ENCODE measurements around the gene AXIN2.

The AXIN2 gene

DNA sequence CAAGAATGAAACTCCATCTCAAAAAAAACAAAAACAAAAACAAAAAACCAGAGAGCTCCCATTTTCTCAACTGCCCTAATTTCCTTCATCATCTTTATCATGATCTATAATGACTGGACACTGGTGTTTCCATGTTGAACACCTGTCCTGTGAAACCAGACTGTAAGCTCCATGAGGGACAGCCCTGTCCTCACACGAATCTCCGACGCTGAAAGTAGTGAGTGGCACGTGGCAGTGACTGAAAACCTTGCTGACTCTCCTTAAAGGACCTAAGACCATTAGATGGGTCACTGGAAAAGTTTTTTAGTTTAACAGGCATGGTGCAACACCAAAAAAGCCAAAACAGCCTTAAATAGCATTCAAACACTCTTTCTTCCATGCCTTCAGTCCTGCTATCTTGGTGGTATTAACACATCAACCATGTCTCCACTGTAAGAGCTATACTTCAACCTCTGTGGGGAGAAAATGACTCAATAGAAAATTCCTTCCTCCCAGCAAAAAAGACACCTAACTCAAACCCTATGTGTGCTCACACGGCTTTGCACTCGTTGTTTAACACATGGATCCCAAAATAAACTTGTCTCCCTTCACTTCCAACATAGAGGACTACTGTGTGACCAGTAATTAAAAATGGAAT lies 8.3 kb downstream of the AXIN2 start:
- DNase-seq: no peak

DNA sequence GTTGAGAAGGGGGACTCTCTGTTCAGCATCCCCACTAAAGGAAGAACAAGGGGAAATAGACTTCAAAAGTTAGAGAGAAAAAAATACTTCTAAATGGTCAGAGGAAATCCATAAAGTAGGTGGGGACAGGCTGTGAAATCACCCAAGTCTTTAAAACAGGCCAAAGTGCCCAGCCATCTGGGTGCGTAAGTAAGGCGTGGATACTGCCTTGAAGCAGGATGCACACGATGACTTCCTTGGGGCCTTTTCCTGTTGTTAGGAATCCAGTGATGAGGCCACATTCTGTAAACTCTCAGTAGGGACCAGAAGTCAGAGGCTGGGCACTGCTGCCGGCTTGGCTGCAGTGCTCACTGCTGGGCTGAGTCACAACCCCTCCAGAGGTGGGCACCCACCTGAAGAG lies 9.2 kb downstream of the AXIN2 start:
- DNase-seq: no peak

DNA sequence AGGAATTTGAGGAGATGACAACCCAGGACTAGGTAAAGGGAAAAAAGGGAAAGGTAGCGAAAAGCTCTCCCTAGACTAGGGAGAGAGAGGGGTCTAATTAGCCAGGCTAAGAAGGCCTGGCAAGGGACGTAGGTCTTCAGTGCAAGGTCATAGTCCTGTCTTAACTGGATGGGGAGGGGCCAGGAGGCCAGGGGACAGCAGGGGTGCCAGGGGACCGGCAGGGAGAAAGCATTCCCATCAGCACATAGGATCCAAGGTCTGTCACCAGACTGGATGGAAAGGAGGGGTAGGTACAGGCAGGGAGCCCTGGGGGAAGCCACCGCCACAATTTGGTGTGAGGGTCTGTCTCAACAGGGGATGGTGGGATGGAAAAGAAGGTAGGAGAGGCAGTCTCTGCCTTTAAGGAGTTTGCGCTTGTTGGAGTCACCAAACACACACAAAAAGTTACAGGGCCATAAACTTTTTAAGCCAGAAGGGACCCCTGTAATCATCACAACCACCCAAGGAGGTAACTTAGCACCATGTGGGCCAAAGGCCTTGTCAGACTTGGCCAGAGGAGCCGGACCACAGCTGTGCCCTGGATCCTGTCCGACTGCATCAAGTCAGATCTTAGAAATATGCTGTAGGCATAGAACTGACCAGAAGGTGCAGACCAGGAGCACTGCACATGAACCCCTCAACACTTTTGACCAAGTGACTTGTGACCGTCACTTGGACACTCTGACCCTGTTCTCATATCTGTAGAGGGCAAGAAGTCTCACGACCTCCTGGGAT lies 10.0 kb downstream of the AXIN2 start:
- DNase-seq: no peak

DNA sequence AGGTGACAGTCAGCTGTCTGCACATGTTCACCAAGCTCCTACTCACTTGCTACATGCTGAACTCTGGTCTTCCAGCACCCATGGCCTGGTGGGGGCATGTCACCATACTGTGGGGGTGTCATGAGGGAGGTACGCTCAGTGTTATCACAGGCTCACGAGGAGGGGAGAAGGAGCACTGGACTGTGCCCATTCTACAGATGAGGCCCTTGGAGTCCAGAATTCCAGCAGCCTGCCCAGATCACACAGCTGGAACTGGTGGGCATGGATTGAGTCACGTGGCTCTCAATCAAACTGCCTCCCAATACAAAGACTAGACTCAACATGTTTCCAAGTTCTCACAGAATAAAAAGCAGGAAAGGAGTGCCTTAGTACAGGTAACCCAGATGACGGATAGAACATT lies 10.7 kb downstream of the AXIN2 start:
- DNase-seq: no peak

DNA sequence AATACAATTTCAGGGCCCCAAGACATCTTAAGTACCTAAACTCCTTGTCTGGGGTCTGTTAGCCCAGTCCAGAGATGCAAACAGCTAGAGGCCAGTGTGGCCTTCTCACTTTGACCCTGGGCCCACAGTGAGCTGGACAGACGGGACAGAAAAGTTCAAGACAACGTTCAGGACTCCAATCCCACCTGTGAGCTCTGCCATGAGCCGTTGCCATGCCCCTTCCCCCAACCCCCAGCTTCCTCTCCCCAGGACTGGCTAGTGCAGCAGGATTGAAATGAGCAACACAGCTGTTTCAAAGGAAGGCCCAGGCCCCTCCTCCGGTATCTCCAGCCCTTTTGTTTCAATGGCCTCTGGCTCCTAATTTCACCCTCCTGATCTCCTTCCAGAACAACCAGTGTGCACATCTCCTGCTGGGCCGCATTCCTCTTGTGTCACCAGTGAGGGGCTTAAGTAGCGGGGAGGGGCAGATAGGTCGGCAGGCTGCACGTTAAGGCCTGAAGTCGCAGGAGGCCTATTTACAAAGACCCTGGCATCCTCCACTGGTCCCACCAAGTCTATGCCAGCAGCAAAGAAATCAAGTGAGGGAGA lies 11.3 kb downstream of the AXIN2 start:
- no peak for DNase-seq

DNA sequence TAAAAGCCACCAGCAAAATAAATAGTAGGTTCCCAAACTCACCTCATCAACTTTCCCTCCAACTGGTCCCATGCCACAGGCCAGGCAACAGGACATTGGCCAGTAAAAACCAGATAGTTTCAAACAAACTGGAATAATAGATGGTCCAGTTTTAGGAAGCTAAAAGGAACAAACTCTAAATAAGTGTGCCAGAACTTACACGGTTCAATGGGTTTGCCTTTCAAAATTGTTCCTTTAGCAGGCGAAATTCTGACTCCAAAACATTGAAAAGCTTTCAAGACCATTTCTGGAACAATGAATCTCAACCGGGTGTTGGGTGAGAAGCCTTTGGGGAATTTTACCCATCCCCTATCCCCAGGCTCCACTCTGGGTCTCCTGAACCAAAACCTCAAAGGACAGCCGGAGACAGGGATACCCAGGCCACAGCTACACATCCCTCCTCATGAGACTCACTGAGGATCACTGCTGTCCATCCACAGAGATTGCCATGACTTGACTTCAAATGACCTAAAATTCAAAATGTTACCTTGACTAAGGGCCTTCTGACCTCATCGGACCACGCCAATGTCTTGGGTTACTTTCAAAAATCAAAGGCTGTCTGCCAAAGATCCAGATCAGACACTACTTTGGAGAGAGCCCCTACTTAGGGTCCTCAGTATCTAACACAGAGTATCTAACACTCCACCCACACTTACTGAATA lies 13.0 kb downstream of the AXIN2 start:
- no peak for DNase-seq

DNA sequence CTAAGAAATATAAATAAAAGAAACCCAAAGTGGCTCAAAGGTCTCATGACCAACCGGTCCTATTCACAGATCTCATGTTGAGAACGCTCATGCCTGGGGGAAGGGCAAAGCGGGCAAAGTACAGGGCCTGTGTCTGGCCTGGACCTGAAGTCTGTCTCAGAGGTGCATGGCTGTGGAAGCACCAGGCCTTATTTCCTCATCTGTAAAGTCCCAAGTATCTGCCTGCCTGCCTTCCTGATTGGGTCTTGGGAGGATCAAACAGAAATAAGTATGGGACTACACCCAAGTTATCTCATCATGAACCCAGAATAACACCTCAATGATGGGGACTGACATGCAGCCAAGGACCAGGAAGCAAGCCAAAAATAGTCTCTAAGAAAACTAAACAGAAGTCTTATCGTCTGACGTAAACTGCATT lies 14.2 kb downstream of the AXIN2 start:
- no peak for DNase-seq

DNA sequence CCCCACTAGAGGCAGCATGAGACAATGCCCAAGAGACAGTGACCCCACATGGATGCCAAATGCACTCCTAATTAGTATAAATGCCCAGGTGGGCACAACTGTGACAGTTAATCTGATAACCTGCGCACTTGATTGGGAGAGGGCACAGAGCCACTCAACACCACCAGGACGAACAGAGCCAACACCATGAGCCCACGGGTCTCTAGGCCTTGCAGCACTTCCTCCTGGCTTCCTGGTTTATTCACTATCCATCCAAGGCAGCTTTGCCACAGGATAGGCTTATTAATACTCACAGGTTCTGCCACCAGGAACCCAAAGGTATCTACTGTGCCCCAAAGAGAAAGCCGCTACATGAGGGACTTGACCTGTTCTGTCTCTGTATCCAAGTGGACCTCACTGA lies 14.9 kb downstream of the AXIN2 start:
- no peak for DNase-seq

DNA sequence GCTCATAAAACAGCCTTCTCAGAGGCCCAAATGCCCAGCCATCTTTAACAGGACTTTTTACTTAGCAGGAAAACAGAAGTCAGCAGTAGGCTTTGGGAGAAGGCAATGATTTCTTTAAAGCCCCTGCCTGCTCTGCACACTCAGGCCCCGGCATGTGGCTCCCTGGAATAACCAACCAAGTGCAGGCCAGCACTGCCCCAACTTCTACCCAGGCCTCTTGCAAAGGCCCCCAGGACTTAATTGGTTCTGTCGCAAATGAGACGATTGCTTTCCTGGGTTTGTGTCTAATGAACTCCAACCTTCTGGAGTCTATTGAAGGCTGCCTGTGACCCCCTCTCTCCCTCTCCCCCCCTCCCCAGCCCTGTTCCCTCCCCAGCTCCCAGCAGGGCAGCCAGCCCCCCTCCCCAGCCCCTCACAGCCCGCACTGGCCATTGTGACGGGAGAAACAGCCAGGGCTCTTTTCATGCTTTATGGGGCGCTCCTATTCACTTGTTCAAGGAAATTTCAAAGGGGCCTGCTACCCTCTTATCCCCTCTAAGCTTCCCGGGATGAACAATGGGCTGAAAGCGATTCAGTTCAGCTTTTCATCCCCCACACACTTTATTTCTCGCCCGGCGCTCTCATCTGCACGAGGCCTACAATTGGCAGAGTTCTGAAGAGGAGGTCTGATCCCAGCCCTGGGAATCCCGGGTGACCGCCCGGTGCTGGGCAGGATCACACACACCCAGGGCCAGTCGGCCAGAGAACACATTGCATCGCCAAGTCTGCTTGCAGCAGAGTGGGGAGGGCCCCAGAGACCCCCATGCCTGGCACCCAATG lies 15.5 kb downstream of the AXIN2 start:
- DNase-seq: no peak

DNA sequence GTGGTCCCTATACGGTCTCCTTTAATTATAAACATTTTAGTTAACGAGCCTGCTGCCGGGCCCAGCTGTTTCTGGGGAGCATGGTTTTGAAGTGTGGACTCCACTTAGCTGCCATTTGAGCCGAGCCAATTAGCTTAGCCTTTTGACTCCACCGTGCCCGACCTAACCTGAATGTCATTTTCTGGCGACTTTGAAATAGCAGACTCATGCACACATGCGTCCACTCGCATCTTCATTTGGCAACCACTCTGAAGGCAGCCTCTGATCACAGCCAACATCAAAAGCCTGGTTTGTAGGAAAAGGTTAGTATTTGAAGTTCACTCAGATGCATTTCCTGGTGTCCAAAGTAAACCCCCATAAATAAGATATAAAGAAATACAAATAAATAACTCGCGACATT lies 16.8 kb downstream of the AXIN2 start:
- DNase-seq: no peak

DNA sequence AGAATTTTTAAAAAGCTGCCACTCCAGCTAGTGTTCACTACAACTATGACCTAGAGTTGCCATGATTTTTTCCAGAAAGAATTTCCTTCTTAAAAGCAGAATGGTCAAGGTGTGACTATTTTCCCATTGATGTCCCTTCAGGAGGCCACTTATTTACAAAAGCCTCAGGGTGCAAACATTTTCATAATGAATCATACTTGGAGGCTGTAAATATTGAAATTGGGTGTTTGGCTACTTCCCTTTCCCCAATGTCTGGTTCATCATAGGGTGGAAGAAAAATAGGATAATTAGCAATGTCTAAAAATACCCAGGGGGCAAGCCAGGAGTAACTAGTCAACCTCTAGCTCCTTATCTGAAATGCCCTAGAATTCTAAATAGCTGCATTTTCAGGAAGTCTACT lies 18.8 kb downstream of the AXIN2 start:
- DNase-seq: no peak

DNA sequence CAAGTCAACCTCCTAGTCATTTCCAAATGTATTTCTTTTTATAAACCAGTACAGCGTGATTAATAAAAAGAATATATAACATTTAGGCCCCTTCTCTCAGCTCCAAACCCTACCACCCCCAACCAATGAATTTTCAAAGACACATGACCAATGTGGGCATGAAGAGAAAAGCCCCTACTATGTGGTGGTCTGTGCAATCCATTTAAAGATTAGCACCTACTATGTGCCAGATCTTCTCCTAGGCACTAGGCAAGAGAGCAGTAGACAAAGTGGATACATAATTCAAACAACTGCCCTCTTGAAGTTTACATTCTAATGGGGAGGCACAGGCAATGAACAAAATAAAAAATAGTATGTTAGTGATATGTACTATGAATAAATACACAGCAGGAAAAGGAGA lies 19.4 kb downstream of the AXIN2 start:
- DNase-seq: no peak

DNA sequence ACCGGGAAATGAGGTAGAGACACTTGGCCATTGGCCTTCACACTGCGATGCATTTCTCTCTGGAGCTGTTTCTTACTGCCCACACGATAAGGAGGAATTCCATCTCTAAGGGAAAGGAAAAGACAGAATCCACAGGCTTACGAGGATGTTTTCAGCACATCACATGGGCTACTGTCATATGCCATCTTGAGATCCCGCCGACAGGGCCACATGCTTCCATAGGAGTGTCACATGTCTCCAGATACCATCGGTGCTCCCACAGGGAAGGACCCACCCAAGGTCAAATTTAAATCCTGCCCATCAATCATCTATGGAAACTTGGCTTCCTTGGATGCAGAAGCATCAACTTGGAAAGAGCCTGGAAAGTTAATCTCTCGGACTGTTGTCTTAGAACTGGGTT lies 20.0 kb downstream of the AXIN2 start:
- DNase-seq: no peak

DNA sequence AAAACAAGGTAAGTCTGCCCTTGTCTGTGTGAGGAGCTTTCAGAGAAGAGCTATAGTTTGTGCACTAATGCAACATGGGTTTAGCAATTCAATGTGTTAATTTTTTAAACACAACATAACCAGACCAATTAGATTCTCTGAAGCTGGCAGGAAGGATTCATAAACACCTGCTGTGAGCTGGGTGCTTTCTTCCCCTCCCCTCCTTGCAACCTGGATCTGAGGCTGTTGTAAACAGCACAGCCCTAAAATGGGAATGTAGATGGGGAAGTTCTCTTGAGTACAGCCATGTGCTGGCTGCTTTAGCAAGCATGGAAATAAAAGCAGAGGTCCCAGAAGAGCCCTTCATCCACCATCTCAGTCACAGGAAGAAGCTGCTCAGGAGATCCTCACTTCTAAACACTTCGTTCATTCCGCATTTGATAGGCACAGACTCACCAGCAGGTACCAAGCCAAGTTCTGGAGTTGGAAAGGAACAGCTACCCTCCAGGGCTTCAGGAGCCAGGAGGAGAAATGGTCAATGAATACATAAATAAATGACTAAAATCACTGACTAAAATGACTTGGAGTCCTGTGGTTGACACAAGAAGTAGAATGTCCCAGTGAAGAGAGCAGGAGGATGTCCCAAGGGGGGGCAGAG lies 21.7 kb downstream of the AXIN2 start:
- DNase-seq: no peak

DNA sequence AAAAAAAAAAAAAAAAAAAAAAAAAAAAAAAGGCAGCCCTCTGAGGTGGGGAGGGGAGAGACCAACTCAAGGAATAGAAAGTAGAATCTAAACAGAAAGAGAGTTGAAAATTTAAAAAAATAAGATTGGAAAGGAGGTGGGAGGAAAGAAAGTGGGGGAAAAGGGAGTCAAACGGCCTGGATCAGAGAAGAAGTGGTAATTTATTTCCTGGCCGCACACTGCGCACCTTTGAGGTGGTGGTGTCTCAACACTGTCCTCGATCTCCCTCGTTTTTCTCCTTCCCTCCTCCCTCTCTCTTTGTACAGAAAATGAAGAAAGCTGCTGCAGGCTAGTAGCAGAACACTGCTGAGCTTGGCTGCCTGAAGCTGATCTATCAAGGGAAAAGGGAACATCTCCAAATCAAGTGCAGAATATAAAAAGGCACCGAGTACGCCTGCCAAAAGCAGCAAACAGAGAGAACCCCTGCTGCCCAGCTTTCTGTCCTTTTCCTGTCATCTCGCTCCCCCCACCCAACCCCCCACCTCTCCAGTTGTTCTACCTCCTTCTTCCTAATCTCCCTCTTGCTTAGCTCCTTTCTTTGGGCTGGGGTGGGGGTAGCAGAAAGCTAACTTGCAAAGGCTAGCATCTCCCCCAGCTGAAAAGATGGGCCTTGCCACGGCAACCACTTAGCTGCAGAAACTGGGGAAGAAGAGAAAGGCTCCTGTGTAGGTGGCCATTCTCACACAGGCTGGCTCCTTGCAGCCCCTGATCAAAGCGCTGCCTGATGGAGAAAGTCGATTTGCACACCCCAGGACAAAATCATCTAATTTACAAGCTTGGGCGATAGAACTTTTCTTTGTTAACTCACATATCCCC lies 22.5 kb downstream of the AXIN2 start:
- no peak for DNase-seq

DNA sequence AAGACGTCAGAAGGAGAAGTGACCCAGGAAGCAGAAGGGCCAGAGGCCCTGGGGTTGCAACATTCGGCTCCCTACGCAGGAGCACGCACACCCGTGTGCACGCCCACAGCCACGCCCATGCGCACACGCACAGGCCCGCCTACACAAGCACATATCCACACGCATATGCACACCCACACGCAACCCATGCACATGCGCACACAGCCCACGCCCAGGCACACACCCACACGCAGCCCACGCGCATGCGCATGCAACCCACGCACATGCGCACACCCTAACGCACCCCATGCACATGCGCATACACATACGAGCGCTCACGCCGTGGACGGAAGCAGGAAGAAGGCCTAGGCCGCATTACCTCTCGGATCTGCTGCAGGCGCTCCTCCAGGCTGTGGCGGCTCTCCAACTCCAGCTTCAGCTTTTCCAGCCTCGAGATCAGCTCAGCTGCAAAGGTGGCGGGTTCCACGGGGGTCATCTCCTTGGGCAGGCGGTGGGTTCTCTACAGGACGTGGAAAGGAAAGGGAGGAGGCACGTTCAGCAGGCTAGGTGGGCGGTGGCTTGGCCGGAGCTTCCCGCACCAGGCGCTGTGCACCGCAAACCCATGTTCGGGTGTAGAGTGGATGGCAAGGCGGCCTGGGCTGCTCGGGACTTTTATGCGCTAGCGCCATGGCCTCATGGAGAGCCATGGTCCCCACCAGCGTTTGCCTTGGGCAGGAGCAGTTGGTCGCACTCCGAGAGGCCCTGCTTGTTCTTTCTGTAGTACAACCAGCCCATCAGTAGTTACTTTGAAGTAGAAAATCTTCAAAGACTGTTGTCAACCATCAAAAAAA lies 23.4 kb downstream of the AXIN2 start:
- no peak for DNase-seq

DNA sequence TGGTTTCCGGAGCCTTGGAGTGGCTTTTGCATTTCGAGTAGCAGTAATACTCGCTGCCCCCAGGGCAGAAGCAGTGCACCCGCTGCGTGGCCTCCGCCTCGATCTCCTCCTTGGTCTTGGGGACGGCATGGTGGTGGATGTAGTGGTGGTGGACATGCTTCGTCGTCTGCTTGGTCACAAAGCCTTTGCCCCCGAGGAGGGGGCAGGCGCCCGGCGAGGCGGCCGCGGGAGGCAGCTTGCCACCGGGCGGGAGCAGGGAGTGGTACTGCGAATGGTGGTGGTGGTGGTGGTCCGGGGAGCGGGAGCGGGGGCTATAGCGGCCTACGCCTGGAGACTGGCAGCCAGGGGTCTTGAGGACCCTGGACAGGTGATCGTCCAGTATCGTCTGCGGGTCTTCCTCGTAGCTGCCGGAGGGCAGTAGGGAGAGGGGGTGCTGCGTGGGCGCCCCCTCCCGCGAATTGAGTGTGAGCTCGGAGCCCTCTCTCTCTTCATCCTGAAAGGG lies 24.1 kb downstream of the AXIN2 start:
- no peak for DNase-seq

DNA sequence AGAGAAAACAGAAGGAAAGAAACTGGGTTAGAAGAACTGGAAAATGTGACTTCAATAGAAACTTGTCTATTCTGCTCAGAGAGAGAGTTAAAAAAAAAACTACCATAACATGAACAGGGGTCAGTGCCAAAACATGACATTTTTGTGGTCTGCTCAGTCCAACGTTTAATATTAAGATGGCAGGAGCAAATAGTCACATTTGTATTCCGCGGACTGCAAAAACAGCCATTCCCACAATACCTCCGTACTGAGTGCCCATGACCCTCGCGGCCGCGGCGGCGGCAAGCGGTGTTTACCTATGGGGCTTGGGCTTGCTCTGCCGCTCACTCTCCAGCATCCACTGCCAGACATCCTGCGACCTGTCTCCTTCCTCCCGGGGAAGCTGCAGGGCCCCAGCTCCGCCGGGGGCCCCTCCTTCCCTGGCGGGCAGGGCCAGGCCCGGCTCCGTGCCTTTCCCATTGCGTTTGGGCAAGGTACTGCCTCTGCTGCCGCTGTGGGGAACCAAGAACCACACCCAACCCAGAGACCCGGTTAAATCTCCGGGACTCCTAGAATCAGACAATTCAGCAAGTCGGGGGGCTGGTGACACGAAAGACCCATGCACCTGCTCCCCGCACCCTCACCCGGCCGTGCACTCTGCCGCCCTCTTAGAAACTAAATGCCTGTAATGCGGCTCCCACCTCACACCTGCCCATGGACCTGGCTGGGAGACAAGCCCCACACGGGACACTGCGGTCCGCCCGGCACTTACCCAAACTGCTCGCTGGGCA lies 24.7 kb downstream of the AXIN2 start:
- no peak for DNase-seq

DNA sequence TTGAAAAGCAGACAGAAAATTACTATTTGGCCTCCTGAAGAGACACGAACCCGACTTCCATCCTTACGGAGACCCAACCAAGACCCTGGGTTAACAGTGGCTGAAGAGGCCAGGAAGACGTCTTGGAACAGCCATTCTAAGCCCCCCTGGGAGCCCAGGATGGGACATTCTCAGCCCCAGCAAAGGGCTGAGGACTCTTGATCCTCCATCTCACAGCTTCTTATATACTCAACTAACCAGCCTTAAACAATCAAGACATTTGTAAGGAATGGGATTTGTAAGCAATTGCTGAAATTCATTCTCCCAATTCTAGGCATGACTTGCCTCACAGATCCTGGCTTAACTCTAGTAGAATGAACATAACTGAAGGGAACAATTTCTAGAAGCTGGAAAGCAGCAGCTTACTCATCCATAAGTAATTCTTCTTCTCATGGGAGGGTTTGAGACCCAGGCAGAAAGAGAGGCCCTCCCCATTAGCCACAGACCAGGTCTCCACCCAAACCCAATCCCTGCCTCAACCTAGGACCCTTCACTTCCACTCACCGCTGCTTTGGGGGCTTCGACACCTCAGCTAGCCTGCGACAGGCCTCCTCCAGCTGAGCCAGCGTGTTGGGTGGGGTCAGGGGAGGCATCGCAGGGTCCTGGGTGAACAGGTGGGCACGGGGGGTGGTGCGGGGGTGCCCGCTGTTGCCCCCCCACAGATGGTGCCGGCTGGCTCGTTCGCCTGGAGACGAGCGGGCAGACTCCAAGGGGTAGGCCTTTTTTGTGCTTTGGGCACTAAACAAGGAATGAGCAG lies 25.5 kb downstream of the AXIN2 start:
- DNase-seq: no peak
